B cell (primary cell): ENCODE results near the gene LATS1. TPM values are rescaled to one million over a fixed set of nuclear protein-coding genes. Genes with fewer than 3 reads are reported as not detected.

ENCODE experiments used
- ATAC-seq: fragments of 200-7000 bp; cut with Tn5 transposase; one replicate; pipeline ENCODE4 v1.10.0; 2021; ENCODE audit warnings: low read depth, mild to moderate bottlenecking, moderate number of reproducible peaks, moderate library complexity
- CTCF ChIA-PET: fragments of 350-600 bp; sonication (Branson Sonifier 250); formaldehyde crosslinking; loops from one replicate; lab custom pipeline; 2021; ENCODE audit warnings: antibody characterized with exemption, inconsistent platforms; lab: Charles Lee
- POLR2A ChIA-PET: fragments of 350-600 bp; sonication (Branson Sonifier 250); formaldehyde crosslinking; loops from one replicate; lab custom pipeline; 2021; ENCODE audit warnings: antibody characterized with exemption; lab: Charles Lee
- DNase-seq: peaks from one replicate; pipeline ENCODE4 v3.0.0; 2013
- H2AFZ ChIP-seq: 2 replicates; pipeline ENCODE4 v1.6.1; 2012; ENCODE audit warnings: mild to moderate bottlenecking, low read depth, low read length; ENCODE audit not compliant: insufficient read depth, poor library complexity, severe bottlenecking
- H3K27ac ChIP-seq, 2 donors: 1 replicate in 1 of 2; 2 replicates in 1 of 2; pipeline ENCODE4 v1.5.1; 2012 to 2013; ENCODE audit warnings: low read length in 2 of 2, mild to moderate bottlenecking in 2 of 2, moderate library complexity in 1 of 2
- H3K27me3 ChIP-seq, 4 experiments: fragments of 200-600 bp in 1 of 4; sonication (generic) in 1 of 4; replicated peaks in 1 of 4; 1 replicate in 2 of 4; 2 replicates in 2 of 4; pipeline versions ENCODE4 v1.6.1 to v1.7.0; 2013 to 2016; ENCODE audit warnings: low read length in 3 of 4, mild to moderate bottlenecking in 2 of 4, mixed read lengths in 1 of 4, moderate library complexity in 1 of 4; ENCODE audit not compliant: insufficient read depth in 4 of 4, control insufficient read depth in 3 of 4; ENCODE audit errors: control extremely low read depth in 1 of 4
- H3K36me3 ChIP-seq, 2 experiments: replicated peaks in 1 of 2; 1 replicate in 1 of 2; 2 replicates in 1 of 2; pipeline versions ENCODE4 v1.6.1 to v1.7.1; 2013; ENCODE audit warnings: low read length in 1 of 2; ENCODE audit not compliant: insufficient read depth in 2 of 2, control insufficient read depth in 1 of 2; ENCODE audit errors: control extremely low read depth in 1 of 2, extremely low read depth in 1 of 2
- H3K4me1 ChIP-seq, 2 donors: fragments of 200-600 bp in 1 of 2; sonication (generic) in 1 of 2; 1 replicate in 1 of 2; 2 replicates in 1 of 2; pipeline versions ENCODE4 v1.5.1 to v1.6.1; 2013 to 2017; ENCODE audit warnings: low read length in 2 of 2; ENCODE audit not compliant: control insufficient read depth in 2 of 2, insufficient read depth in 2 of 2
- H3K4me2 ChIP-seq: replicated peaks from 2 replicates; pipeline ENCODE3; 2012; ENCODE audit warnings: mild to moderate bottlenecking, low read depth, low read length; ENCODE audit not compliant: poor library complexity, severe bottlenecking
- H3K4me3 ChIP-seq, 5 experiments: fragments of 200-600 bp in 1 of 5; sonication (generic) in 1 of 5; 1 replicate in 3 of 5; 2 replicates in 2 of 5; pipeline versions ENCODE4 v1.5.1 to v1.7.0; 2011 to 2016; ENCODE audit warnings: low read length in 4 of 5, mild to moderate bottlenecking in 4 of 5, low read depth in 2 of 5, control low read depth in 1 of 5, moderate library complexity in 1 of 5; ENCODE audit not compliant: insufficient read depth in 1 of 5; ENCODE audit errors: control extremely low read depth in 1 of 5, extremely low read depth in 1 of 5
- H3K79me2 ChIP-seq: fragments of 200-600 bp; sonication (generic); one replicate; pipeline ENCODE4 v1.6.0; 2016; ENCODE audit warnings: low read length; ENCODE audit not compliant: control insufficient read depth, insufficient read depth
- H3K9ac ChIP-seq: fragments of 200-600 bp; sonication (generic); 2 replicates; pipeline ENCODE4 v1.6.1; 2017; ENCODE audit warnings: mild to moderate bottlenecking, low read length, moderate library complexity
- H3K9me3 ChIP-seq, 3 donors: one replicate each; pipeline versions ENCODE4 v1.6.1 to v1.7.1; 2013; ENCODE audit warnings: low read length in 2 of 3; ENCODE audit not compliant: control insufficient read depth in 2 of 3, insufficient read depth in 1 of 3; ENCODE audit errors: control extremely low read depth in 1 of 3
- H4K20me1 ChIP-seq: 2 replicates; pipeline ENCODE4 v1.6.0; 2012; ENCODE audit warnings: mild to moderate bottlenecking, low read length; ENCODE audit not compliant: insufficient read depth, control insufficient read depth, poor library complexity, severe bottlenecking
- H3K27ac Mint-ChIP-seq: one replicate; pipeline ENCODE4 v1.8.0; 2021; ENCODE audit warnings: mixed read lengths
- H3K27me3 Mint-ChIP-seq: one replicate; pipeline ENCODE4 v1.8.0; 2021; ENCODE audit warnings: mixed read lengths
- H3K4me1 Mint-ChIP-seq: one replicate; pipeline ENCODE4 v1.8.0; 2021; ENCODE audit warnings: mixed read lengths
- H3K4me3 Mint-ChIP-seq: one replicate; pipeline ENCODE4 v1.8.0; 2021; ENCODE audit warnings: mixed read lengths
- H3K9me3 Mint-ChIP-seq: one replicate; pipeline ENCODE4 v1.8.0; 2022; ENCODE audit warnings: mixed read lengths; ENCODE audit not compliant: insufficient read depth
- CTCF ChIP-seq: fragments of 200-600 bp; IDR thresholded peaks from one replicate; pipeline ENCODE4 v1.8.0; 2022; ENCODE audit warnings: antibody characterized with exemption, mild to moderate bottlenecking
- EZH2 ChIP-seq: IDR thresholded peaks from 2 replicates; pipeline ENCODE4 v1.6.1; 2012; ENCODE audit warnings: borderline replicate concordance, low read depth, mild to moderate bottlenecking, moderate library complexity, low read length; ENCODE audit not compliant: insufficient read depth, poor library complexity, severe bottlenecking
- WGBS: methylation state at CpG from one replicate; pipeline ENCODE4 v1.1.5; 2013; ENCODE audit warnings: missing lambda C conversion rate; ENCODE audit not compliant: insufficient coverage; 5-methylcytosine and 5-hydroxymethylcytosine counted together
- intact Hi-C: fragments of 100-400 bp; cut with micrococcal nuclease; formaldehyde crosslinking; loops from one replicate; pipeline ENCODE4 v1.10.0; 2022
- polyA plus RNA-seq: library from polyadenylated mRNA; depleted of rRNA; stranded (reverse); fragments of >200 nt; gene quantifications from 2 replicates; pipeline ENCODE4 v1.2.3, GENCODE V29; 2012
- total RNA-seq, 2 donors: library from RNA; stranded (reverse); fragments of 120-200 nt in 1 of 2; gene quantifications; 1 replicate in 1 of 2; 2 replicates in 1 of 2; pipeline versions ENCODE4 v1.2.3 to v1.2.4, GENCODE V29; 2013 to 2022

LATS1 gene
- total and polyA plus RNA-seq, 2 donors (not counting 1 experiment from before 2014, with no cell fraction given), result 11.6 to 48.0 TPM

- CTCF ChIA-PET, result no interaction called here
- DNase-seq (no peak), ATAC-seq (no peak)
- Histone ChIP-seq H3K4me1 (no peaks in the 10 kb centered on the region), H3K27me3 (no peaks in the 10 kb centered on the region), H3K9me3 (peaks cover 0 to 4% (median 0%) of the 10 kb centered on the region in 3 donors), H3K27ac (no peak overlapping the region), H3K9ac (no peak overlapping the region), H3K36me3 (peaks cover 14 to 20% of the 10 kb centered on the region in 2 experiments), H3K79me2 (peaks cover 5% of the 10 kb centered on the region), H3K4me2 (no peak overlapping the region), H3K4me3 (no peak overlapping the region), H4K20me1 (no peaks in the 10 kb centered on the region), H2AFZ (no peak overlapping the region)
- TF ChIP-seq EZH2, result no peak
- no peak for TF ChIP-seq CTCF
- POLR2A ChIA-PET, result no interaction called here
- Mint-ChIP-seq H3K4me1 (no peaks in the 10 kb centered on the region), H3K27ac (no peak overlapping the region), H3K9me3 (no peaks in the 10 kb centered on the region), H3K27me3 (no peaks in the 10 kb centered on the region), H3K4me3 (no peak overlapping the region)
- intact Hi-C loops, result no loop called here
- WGBS, result no CpG with 5 or more reads among the region's 5 CpGs
Observed at GRCh38 chr6:149615805-149616204, 102.1 kb downstream of the LATS1 start.

GRCh38 chr6:149614337-149614736, 103.6 kb downstream of the LATS1 start:
- H2AFZ ChIP-seq, result no peak overlapping the region
- intact Hi-C loops, result no loop called here
- no peaks in the 10 kb centered on the region for H4K20me1 ChIP-seq
- H3K79me2 ChIP-seq, result peaks cover 17% of the 10 kb centered on the region
- TF ChIP-seq EZH2, result no peak
- TF ChIP-seq CTCF, result no peak
- DNase-seq (no peak), ATAC-seq (no peak)
- no peaks in the 10 kb centered on the region for H3K9me3 Mint-ChIP-seq
- no peaks in the 10 kb centered on the region for H3K4me1 ChIP-seq
- ChIA-PET CTCF (no interaction called here), POLR2A (no interaction called here)
- WGBS, result 100% methylated on average over 2 of the region's 4 CpGs
- H3K4me3 Mint-ChIP-seq, result no peak overlapping the region
- H3K27ac ChIP-seq, result no peak overlapping the region
- H3K27ac Mint-ChIP-seq, result no peak overlapping the region
- no peaks in the 10 kb centered on the region for H3K27me3 ChIP-seq
- H3K4me2 ChIP-seq, result no peak overlapping the region
- peaks cover 0 to 4% (median 0%) of the 10 kb centered on the region in 3 donors for H3K9me3 ChIP-seq
- H3K4me1 Mint-ChIP-seq, result peaks cover 3% of the 10 kb centered on the region
- no peaks in the 10 kb centered on the region for H3K27me3 Mint-ChIP-seq
- H3K9ac ChIP-seq, result no peak overlapping the region
- H3K4me3 ChIP-seq, result no peak overlapping the region
- peaks cover 12 to 16% of the 10 kb centered on the region in 2 experiments for H3K36me3 ChIP-seq
